Measurements from ENCODE around the gene EEA1.
"Not testable (repeated sequence)": the region's sequence is repeated elsewhere in the genome, so short reads cannot be mapped to it uniquely, and the experiment has no call there.

EEA1 gene

GRCh38 chr12:92971859-92972524 is 42.9 kb upstream of the EEA1 start:
- no peaks in the 10 kb centered on the region for H3K36me3 ChIP-seq
- H3K27ac ChIP-seq = no peak overlapping the region
- TF ChIP-seq, protein P1, sequence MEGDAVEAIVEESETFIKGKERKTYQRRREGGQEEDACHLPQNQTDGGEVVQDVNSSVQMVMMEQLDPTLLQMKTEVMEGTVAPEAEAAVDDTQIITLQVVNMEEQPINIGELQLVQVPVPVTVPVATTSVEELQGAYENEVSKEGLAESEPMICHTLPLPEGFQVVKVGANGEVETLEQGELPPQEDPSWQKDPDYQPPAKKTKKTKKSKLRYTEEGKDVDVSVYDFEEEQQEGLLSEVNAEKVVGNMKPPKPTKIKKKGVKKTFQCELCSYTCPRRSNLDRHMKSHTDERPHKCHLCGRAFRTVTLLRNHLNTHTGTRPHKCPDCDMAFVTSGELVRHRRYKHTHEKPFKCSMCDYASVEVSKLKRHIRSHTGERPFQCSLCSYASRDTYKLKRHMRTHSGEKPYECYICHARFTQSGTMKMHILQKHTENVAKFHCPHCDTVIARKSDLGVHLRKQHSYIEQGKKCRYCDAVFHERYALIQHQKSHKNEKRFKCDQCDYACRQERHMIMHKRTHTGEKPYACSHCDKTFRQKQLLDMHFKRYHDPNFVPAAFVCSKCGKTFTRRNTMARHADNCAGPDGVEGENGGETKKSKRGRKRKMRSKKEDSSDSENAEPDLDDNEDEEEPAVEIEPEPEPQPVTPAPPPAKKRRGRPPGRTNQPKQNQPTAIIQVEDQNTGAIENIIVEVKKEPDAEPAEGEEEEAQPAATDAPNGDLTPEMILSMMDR (IDR thresholded peaks at IDR 0.05; ENCODE audit: low read depth, low read length) = no peak
- H3K27me3 ChIP-seq (ENCODE audit: insufficient read depth, low read depth, severe bottlenecking) = no peaks in the 10 kb centered on the region
- no peaks in the 10 kb centered on the region for H3K9me3 ChIP-seq (ENCODE audit: severe bottlenecking)
- H3K4me3 ChIP-seq (ENCODE audit: low read depth, low read length) = no peak overlapping the region
- DNase-seq = no peak

GRCh38 chr12:92968176-92968813 is 39.2 kb upstream of the EEA1 start:
- H3K4me3 ChIP-seq (ENCODE audit: low read depth, low read length) = no peak overlapping the region
- H3K36me3 ChIP-seq = no peaks in the 10 kb centered on the region
- H3K27ac ChIP-seq = no peak overlapping the region
- no peaks in the 10 kb centered on the region for H3K9me3 ChIP-seq (ENCODE audit: severe bottlenecking)
- H3K27me3 ChIP-seq (ENCODE audit: insufficient read depth, low read depth, severe bottlenecking) = no peaks in the 10 kb centered on the region
- TF ChIP-seq, protein P1 (IDR thresholded peaks at IDR 0.05; ENCODE audit: low read depth, low read length) = no peak
- DNase-seq = no peak

- H3K9me3 ChIP-seq (ENCODE audit: severe bottlenecking); H3K27me3 ChIP-seq (ENCODE audit: insufficient read depth, low read depth, severe bottlenecking); H3K4me3 ChIP-seq (ENCODE audit: low read depth, low read length); H3K36me3 ChIP-seq; DNase-seq; H3K27ac ChIP-seq: not testable (repeated sequence)
Measured at GRCh38 chr12:92964378-92964777, 35.3 kb upstream of the EEA1 start.

- no peak overlapping the region for H3K4me3 ChIP-seq (ENCODE audit: low read depth, low read length)
- no peak for DNase-seq
- no peaks in the 10 kb centered on the region for H3K9me3 ChIP-seq (ENCODE audit: severe bottlenecking)
- no peaks in the 10 kb centered on the region for H3K36me3 ChIP-seq
- TF ChIP-seq, protein P1 (IDR thresholded peaks at IDR 0.05; ENCODE audit: low read depth, low read length) = no peak
- no peak overlapping the region for H3K27ac ChIP-seq
- no peaks in the 10 kb centered on the region for H3K27me3 ChIP-seq (ENCODE audit: insufficient read depth, low read depth, severe bottlenecking)
Measured at GRCh38 chr12:92961949-92962348, 32.9 kb upstream of the EEA1 start.

- Histone ChIP-seq H3K9me3 (ENCODE audit: severe bottlenecking) (peaks cover 5% of the 10 kb centered on the region), H3K27me3 (ENCODE audit: insufficient read depth, low read depth, severe bottlenecking) (no peaks in the 10 kb centered on the region), H3K36me3 (no peaks in the 10 kb centered on the region), H3K4me3 (ENCODE audit: low read depth, low read length) (no peak overlapping the region), H3K27ac (no peak overlapping the region)
- no peak for DNase-seq
- TF ChIP-seq, protein P1 (IDR thresholded peaks at IDR 0.05; ENCODE audit: low read depth, low read length) = no peak
Measured at GRCh38 chr12:92955997-92956663, 27.0 kb upstream of the EEA1 start.

DNA sequence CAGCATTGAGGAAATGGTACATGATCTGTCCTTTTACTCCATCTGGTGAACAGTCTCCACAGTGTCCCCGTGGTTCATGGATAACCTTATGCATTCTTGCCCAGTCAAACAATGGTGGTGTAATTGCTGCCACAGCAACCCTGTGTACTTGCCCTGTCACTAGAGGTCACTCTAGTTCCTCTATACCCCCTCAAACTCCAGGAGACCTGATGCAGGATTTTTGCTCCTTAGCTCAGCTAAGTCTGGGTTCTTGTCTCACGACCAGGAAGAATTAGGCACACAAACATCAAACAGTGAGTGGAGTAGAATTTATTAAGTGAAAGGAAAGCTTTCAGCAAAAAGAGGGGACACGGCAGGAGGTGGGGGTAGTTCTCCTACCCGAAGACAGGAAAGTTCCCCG is 24.7 kb upstream of the EEA1 start:
- TF ChIP-seq, protein P1 (IDR thresholded peaks at IDR 0.05; ENCODE audit: low read depth, low read length) = no peak
- no peaks in the 10 kb centered on the region for H3K27me3 ChIP-seq (ENCODE audit: insufficient read depth, low read depth, severe bottlenecking)
- H3K27ac ChIP-seq = no peak overlapping the region
- peaks cover 5% of the 10 kb centered on the region for H3K9me3 ChIP-seq (ENCODE audit: severe bottlenecking)
- no peak for DNase-seq
- no peak overlapping the region for H3K4me3 ChIP-seq (ENCODE audit: low read depth, low read length)
- no peaks in the 10 kb centered on the region for H3K36me3 ChIP-seq
